Calu3 (cell line): ENCODE data around the gene ACTBL2. TPM values are rescaled to one million over a fixed set of nuclear protein-coding genes. Genes with fewer than 3 reads are reported as not detected.

Experiments used
- BruUV-seq: library from RNA; stranded (reverse); fragments of 400-500 nt; replicated peaks from 2 replicates; lab custom pipeline; 2021; lab: Mats Ljungman, UMichigan
- CTCF ChIA-PET: fragments of 300-600 bp; sonication (Branson Sonifier 250); formaldehyde crosslinking; loops from one replicate; lab custom pipeline; 2022; ENCODE audit warnings: antibody characterized with exemption; lab: Charles Lee
- DNase-seq: peaks from one replicate; pipeline ENCODE4 v3.0.0; 2022
- H3K27ac Mint-ChIP-seq: one replicate; pipeline ENCODE4 v1.8.0; 2022; ENCODE audit warnings: mixed read lengths; ENCODE audit not compliant: unreplicated experiment
- H3K27me3 Mint-ChIP-seq: one replicate; pipeline ENCODE4 v1.8.0; 2022; ENCODE audit warnings: mixed read lengths; ENCODE audit not compliant: unreplicated experiment
- H3K36me3 Mint-ChIP-seq: one replicate; pipeline ENCODE4 v1.8.0; 2022; ENCODE audit warnings: mild to moderate bottlenecking, moderate library complexity, mixed read lengths; ENCODE audit not compliant: insufficient read depth, unreplicated experiment
- H3K4me1 Mint-ChIP-seq: one replicate; pipeline ENCODE4 v1.8.0; 2022; ENCODE audit warnings: mild to moderate bottlenecking, low read depth, mixed read lengths; ENCODE audit not compliant: unreplicated experiment
- H3K4me3 Mint-ChIP-seq: one replicate; pipeline ENCODE4 v1.8.0; 2022; ENCODE audit warnings: mild to moderate bottlenecking, low read depth, moderate library complexity, mixed read lengths; ENCODE audit not compliant: unreplicated experiment
- H3K9me3 Mint-ChIP-seq: one replicate; pipeline ENCODE4 v1.8.0; 2022; ENCODE audit warnings: low read depth, mixed read lengths; ENCODE audit not compliant: unreplicated experiment
- CTCF ChIP-seq: fragments of 200-600 bp; IDR thresholded peaks from one replicate; pipeline ENCODE4 v1.8.0; 2022; ENCODE audit warnings: antibody characterized with exemption; ENCODE audit not compliant: unreplicated experiment
- intact Hi-C: fragments of 100-400 bp; cut with micrococcal nuclease; formaldehyde crosslinking; loops from one replicate; pipeline ENCODE4 v1.10.0; 2022; ENCODE audit not compliant: unreplicated experiment
- total RNA-seq: library from RNA; stranded (reverse); gene quantifications from 2 replicates; pipeline ENCODE4 v1.2.3, GENCODE V29; 2022

Gene ACTBL2
- total RNA-seq, 1 experiment from 2014 or later: 0.45 TPM

GRCh38 chr5:57450991-57451876 is 31.4 kb downstream of the ACTBL2 start:
- Mint-ChIP-seq H3K36me3 (no peaks in the 10 kb centered on the region), H3K4me3 (no peak overlapping the region), H3K4me1 (peaks cover 47% of the 10 kb centered on the region), H3K27ac (peak overlapping the region; percentile 50), H3K9me3 (peaks cover 3% of the 10 kb centered on the region), H3K27me3 (no peaks in the 10 kb centered on the region)
- CTCF ChIA-PET: no interaction called here
- no peak for DNase-seq
- TF ChIP-seq CTCF: no peak
- no TSS peak for BruUV-seq
- intact Hi-C loops: no loop called here

DNA sequence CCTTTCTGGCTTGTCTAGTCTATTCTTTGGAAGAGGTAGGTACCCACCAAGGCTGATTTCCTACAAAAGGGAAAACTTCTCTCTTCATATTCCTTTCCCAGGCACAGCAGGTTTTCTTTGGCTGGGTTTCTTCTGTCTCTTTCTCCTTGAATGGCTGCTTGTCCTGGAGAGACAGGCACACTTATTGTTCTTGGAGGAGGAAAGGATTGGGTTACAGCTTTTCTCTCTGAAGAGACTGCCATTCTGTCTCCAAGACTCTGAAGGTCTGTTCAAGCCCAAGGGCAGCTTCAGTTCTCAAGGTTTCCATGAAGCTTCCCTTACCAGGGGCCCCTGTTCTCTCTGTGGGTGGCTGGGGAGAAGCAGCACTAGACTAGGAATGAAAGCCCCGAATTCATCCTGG is 33.9 kb downstream of the ACTBL2 start:
- BruUV-seq: no TSS peak
- Mint-ChIP-seq H3K36me3 (no peaks in the 10 kb centered on the region), H3K4me1 (peaks cover 34% of the 10 kb centered on the region), H3K27ac (no peak overlapping the region), H3K4me3 (no peak overlapping the region), H3K27me3 (no peaks in the 10 kb centered on the region), H3K9me3 (peaks cover 3% of the 10 kb centered on the region)
- no peak for TF ChIP-seq CTCF
- CTCF ChIA-PET: no interaction called here
- DNase-seq: no peak
- intact Hi-C loops: no loop called here

GRCh38 chr5:57448287-57448686 is 34.3 kb downstream of the ACTBL2 start:
- no peaks in the 10 kb centered on the region for H3K27me3 Mint-ChIP-seq
- H3K4me1 Mint-ChIP-seq: peaks cover 30% of the 10 kb centered on the region
- H3K9me3 Mint-ChIP-seq: peaks cover 3% of the 10 kb centered on the region
- no peak for TF ChIP-seq CTCF
- CTCF ChIA-PET: no interaction called here
- no peak overlapping the region for H3K4me3 Mint-ChIP-seq
- intact Hi-C loops: no loop called here
- BruUV-seq: no TSS peak
- no peaks in the 10 kb centered on the region for H3K36me3 Mint-ChIP-seq
- DNase-seq: no peak
- no peak overlapping the region for H3K27ac Mint-ChIP-seq

DNA sequence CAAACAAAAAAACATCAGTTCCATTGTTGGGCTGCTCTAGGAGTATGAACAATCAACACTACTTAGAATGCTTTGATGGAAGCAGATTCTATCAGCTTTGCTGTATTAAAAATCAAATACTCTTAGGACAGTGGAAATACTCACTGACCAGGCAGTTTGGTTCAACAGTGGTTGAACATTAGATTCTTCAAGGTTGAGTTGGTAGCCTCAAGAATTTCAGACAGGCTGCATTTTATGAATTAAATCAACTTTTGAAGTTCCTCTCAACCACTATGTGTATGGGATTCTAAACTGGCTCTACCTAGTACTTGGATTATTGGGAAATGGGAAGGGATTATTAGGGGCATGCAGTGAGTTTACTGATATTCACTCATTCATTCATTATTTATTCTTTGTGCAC is 35.0 kb downstream of the ACTBL2 start:
- CTCF ChIA-PET: no interaction called here
- Mint-ChIP-seq H3K4me1 (peaks cover 23% of the 10 kb centered on the region), H3K27ac (no peak overlapping the region), H3K9me3 (peaks cover 3% of the 10 kb centered on the region), H3K27me3 (no peaks in the 10 kb centered on the region), H3K36me3 (no peaks in the 10 kb centered on the region), H3K4me3 (no peak overlapping the region)
- intact Hi-C loops: no loop called here
- no TSS peak for BruUV-seq
- TF ChIP-seq CTCF: no peak
- no peak for DNase-seq
